ENCODE data around the gene ZCCHC2. TPM values are rescaled to one million over a fixed set of nuclear protein-coding genes. Genes with fewer than 3 reads are reported as not detected.

Gene ZCCHC2
- polyA plus RNA-seq, 3 donors: 4.1 to 9.5 (median 5.1) TPM

DNA sequence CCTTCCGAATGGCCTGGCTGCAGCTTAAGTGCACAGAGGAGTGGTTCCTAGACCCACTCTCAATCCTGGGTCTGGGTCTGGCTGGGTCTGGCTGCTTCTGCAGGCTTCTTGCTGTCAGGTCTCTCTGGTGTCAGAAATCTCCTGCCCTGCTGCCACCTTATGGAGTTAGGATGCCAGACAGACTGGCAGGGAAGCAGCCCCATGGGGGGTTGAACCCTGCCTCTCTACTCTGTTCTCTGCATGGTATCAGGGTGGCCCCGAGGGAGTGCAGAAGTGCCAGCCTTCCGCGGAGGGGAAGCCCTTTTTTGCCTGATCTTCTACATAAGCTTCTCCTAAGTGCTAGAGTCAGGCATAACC is 89.4 kb downstream of the ZCCHC2 start:
- no peak overlapping the region for H3K27ac ChIP-seq (ENCODE audit: low read depth, low read length)
- 57 to 76% (median 70%) methylated on average over 4 of the region's 4 CpGs for WGBS, 3 donors

DNA sequence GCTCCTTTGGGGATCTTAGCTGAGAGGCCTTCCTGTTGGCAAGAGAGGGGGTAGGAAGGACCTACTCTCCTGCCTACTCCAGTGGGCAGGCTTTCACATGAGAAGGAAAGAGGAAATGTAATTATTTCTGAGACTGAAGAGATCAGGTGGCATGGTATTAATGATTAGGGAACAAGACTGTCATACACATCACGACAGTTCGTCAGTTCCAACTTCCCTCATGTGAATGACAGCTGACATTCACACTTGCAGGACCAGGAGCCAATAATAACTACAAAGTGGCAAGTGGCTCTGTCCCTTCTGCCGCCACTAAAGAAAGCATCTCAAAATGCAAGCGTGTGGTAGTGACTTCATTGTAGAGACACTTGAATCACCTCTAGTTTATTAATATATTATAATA is 90.0 kb downstream of the ZCCHC2 start:
- WGBS, 3 donors: 75 to 86% (median 85%) methylated on average over 4 of the region's 4 CpGs

DNA sequence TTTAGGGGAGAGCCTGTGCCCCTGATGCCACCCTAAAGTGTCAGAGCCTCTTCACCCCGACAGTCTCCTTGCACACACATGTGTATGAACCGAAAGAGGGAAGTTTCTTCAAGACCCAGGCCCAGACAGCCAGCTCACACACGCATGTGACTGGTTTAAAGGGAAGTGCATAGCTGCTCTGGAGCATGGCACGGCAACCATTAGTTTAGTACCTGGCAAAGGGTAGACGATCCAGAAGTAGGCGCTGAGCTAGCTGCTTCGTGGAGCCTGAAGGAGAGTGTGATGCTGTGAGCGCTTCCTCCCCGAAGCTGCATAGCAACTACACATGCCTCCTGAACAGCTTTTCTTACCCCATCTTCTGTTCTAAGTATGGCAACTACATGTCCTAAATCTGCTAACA is 91.7 kb downstream of the ZCCHC2 start:
- no peak overlapping the region for H3K27ac ChIP-seq (ENCODE audit: low read depth, low read length)
- 67 to 74% (median 73%) methylated on average over 9 of the region's 9 CpGs for WGBS, 3 donors

More for the DNA sequence above, 90.0 kb downstream of the ZCCHC2 start:
- no peak overlapping the region for H3K27ac ChIP-seq (ENCODE audit: low read depth, low read length)

DNA sequence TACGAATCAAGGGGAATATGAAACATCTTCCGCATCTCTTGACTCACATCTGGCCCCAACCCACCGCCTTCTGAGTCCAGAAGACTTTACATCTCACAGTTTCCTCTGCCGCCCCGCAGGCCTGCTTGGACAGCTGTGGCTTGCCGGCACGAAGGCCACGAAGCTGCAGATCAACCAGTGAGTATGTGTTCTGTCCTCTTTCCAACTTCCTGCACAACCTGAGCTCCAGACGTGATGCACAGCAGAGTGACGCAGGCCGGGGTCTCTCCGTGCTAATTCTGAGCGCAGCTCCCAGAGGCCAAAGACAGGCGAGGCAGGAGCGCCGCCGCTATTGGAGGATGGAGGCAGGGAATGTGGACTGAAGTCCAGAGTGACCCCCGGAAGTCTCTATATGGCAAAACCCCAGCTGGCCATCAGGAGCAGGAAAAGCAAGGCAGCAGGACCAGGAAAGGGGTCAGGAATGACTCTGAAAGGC is 93.5 kb downstream of the ZCCHC2 start:
- 74 to 83% (median 76%) methylated on average over 18 of the region's 18 CpGs for whole genome bisulfite sequencing, 3 donors
- H3K27ac ChIP-seq (ENCODE audit: low read depth, low read length): no peak overlapping the region

DNA sequence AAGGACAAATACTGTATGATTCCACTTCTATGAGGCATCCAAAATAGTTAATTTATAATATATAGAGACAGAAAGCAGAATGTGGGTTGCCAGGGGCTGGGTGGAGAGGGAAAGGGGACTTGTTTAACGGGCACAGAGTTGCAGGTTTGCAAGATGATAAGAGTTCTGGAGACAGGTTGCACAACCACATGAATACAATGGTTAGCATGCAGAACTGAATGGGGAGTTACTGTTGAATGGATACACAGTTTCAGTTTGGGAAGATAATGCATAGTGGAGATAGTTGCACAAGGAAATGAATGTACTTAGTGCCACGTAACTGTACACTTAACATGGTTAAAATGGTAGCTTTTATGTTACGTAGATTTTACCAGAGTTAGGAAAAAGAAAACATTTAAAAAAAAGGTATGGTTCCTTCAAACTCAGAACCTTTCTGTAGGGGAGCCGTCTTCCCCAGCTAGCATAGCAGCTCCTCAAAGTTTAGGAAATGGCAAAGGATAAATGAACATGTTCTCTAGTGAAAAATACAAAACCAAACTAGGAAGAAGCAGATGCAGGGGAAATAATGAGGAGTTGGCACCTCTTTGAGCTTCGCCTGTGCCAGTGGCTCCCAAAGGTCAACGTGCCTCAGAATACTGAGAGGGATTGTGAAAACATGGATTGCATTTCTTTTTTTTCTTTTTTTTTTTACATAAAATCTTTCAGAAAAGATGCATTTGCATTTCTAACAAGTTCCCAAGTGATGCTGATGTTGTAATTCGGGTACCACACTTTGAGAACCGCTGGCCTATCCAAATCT is 95.2 kb downstream of the ZCCHC2 start:
- 73 to 87% (median 81%) methylated on average over 8 of the region's 8 CpGs for WGBS, 3 donors
- no peak overlapping the region for H3K27ac ChIP-seq (ENCODE audit: low read depth, low read length)

DNA sequence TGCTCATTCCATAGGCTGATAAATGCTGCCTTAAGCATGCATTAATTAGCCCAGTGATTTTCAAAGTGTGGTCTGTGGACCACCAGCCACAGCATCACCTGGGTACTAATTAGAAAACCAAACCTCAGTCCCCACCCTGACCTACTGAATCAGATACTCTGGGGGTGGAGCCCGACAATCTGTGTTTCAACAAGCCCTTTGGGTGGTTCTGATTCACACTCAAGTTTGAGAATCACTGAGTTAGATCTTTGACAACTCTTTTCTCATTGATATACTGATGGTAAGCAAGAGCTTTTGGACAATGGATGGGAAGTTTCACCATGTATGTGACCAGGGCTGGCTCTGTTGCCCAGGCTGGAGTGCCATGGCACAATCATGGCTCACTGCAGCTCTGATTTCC is 95.9 kb downstream of the ZCCHC2 start:
- no peak overlapping the region for H3K27ac ChIP-seq (ENCODE audit: low read depth, low read length)
- WGBS, 3 donors: 85 to 92% (median 90%) methylated on average over 1 of the region's 1 CpG

DNA sequence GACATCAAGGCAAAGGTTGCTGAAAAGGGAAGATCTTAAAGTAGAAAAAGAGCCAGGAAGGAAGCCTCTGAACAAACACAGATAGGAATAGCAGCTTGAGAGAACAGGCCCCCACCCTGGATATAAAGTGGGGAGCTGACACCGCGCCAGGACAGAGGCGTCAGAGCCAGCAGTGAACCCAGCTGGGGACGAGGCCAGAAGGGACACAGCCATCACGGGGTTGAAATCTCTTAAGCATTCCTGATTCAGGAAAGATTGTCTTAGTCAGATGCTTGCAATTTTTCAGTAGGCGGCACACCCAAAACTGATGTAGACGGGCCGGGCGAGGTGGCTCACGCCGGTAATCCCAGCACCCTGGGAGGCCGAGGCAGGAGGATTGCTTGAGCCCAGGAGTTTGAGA is 98.7 kb downstream of the ZCCHC2 start:
- H3K27ac ChIP-seq (ENCODE audit: low read depth, low read length): no peak overlapping the region
- WGBS, 3 donors: 52 to 83% (median 63%) methylated on average over 12 of the region's 12 CpGs

DNA sequence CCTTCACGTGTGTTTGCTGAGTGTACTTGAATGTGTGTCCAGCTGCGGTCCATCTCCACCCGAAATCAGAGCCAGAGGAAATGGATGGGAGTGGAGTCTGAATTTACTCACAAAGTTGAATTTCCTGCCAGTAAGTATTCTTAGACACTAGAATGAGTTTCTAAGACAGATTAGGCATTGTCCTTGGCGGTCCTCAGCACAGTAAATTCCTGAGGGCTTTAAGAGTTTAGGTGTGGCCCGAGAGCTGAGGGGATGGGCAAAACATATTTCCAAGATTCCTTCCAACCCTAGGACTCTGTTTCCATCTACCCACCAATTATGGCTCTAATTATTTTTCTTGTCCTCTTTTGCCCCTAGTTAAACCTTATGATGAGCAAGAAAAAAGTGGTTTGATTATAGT is 102.2 kb downstream of the ZCCHC2 start:
- no peak overlapping the region for H3K27ac ChIP-seq (ENCODE audit: low read depth, low read length)
- 43 to 53% (median 44%) methylated on average over 5 of the region's 5 CpGs for WGBS, 3 donors

Other genes with a start within 250 kb of the ZCCHC2 start
- under 1 TPM; 0.34 to 1.00 (median 0.60) TPM for gene TNFRSF11A, start 197.7 kb upstream of the ZCCHC2 start, polyA plus RNA-seq
- gene PHLPP1, start 192.5 kb downstream of the ZCCHC2 start, polyA plus RNA-seq: 1 to 10 TPM; 2.2 to 4.0 (median 3.0) TPM